T-cell (primary cell): Measurements from ENCODE around the gene HIGD1A. TPM values are rescaled to one million over a fixed set of nuclear protein-coding genes. Genes with fewer than 3 reads are reported as not detected.
A peak's percentile ranks its signal among the peaks of the same experiment; 100 is the strongest.

ENCODE experiments used
- ATAC-seq, 4 experiments: fragments of 200-7000 bp in 3 of 4; fragments of 150-1000 bp in 1 of 4; cut with Tn5 transposase; replicated peaks in 1 of 4; 1 replicate in 3 of 4; 2 replicates in 1 of 4; pipeline ENCODE4 v1.10.0; 2021; ENCODE audit warnings: moderate library complexity in 3 of 4, mild to moderate bottlenecking in 2 of 4, moderate number of reproducible peaks in 1 of 4
- CTCF ChIA-PET, 2 donors: fragments of 300-600 bp; sonication (Branson Sonifier 250); formaldehyde crosslinking; loops; one replicate each; lab custom pipeline; 2022; ENCODE audit warnings: antibody characterized with exemption in 2 of 2; lab: Charles Lee
- POLR2A ChIA-PET, 2 donors: fragments of 300-600 bp; sonication (Branson Sonifier 250); formaldehyde crosslinking; loops; one replicate each; lab custom pipeline; 2022; ENCODE audit warnings: antibody characterized with exemption in 2 of 2; lab: Charles Lee
- DNase-seq, 35 experiments: peaks; one replicate each; pipeline versions ENCODE4 v3.0.0 to v3.0.0-alpha.2; 2013 to 2023
- H3K27ac ChIP-seq: one replicate; pipeline ENCODE4 v1.5.1; 2013; ENCODE audit warnings: low read length
- H3K27me3 ChIP-seq, 2 experiments: replicated peaks in 1 of 2; 1 replicate in 1 of 2; 2 replicates in 1 of 2; pipeline versions ENCODE4 v1.6.1 to v1.7.0; 2013; ENCODE audit warnings: low read length in 1 of 2, mixed read lengths in 1 of 2; ENCODE audit not compliant: control insufficient read depth in 2 of 2, insufficient read depth in 2 of 2; ENCODE audit errors: extremely low read depth in 1 of 2
- H3K36me3 ChIP-seq, 2 donors: 1 replicate in 1 of 2; 2 replicates in 1 of 2; pipeline versions ENCODE4 v1.6.1 to v1.7.0; 2013; ENCODE audit warnings: low read length in 1 of 2; ENCODE audit not compliant: control insufficient read depth in 2 of 2, insufficient read depth in 1 of 2; ENCODE audit errors: extremely low read depth in 1 of 2
- H3K4me1 ChIP-seq, 2 experiments: 1 replicate in 1 of 2; 2 replicates in 1 of 2; pipeline versions ENCODE4 v1.6.1 to v1.7.0; 2013; ENCODE audit warnings: low read length in 2 of 2, mixed read lengths in 1 of 2; ENCODE audit not compliant: insufficient read depth in 2 of 2, control insufficient read depth in 1 of 2; ENCODE audit errors: extremely low read depth in 1 of 2
- H3K4me3 ChIP-seq, 2 donors: 1 replicate in 1 of 2; 2 replicates in 1 of 2; pipeline versions ENCODE4 v1.5.1 to v1.7.0; 2013; ENCODE audit warnings: mild to moderate bottlenecking in 2 of 2, low read length in 1 of 2, moderate library complexity in 1 of 2; ENCODE audit not compliant: control insufficient read depth in 1 of 2; ENCODE audit errors: extremely low read depth in 1 of 2
- H3K9me3 ChIP-seq: 2 replicates; pipeline ENCODE4 v1.7.0; 2013
- H3K27ac Mint-ChIP-seq, 2 donors: one replicate each; pipeline ENCODE4 v1.8.0; 2020 to 2021; ENCODE audit warnings: mild to moderate bottlenecking in 2 of 2, mixed read lengths in 2 of 2
- H3K27me3 Mint-ChIP-seq, 2 donors: one replicate each; pipeline ENCODE4 v1.8.0; 2021 to 2022; ENCODE audit warnings: mixed read lengths in 2 of 2
- H3K36me3 Mint-ChIP-seq: one replicate; pipeline ENCODE4 v1.8.0; 2021; ENCODE audit warnings: mixed read lengths
- H3K4me1 Mint-ChIP-seq, 3 donors: one replicate each; pipeline ENCODE4 v1.8.0; 2020 to 2022; ENCODE audit warnings: mixed read lengths in 3 of 3, mild to moderate bottlenecking in 1 of 3
- H3K4me3 Mint-ChIP-seq, 3 donors: one replicate each; pipeline ENCODE4 v1.8.0; 2020 to 2022; ENCODE audit warnings: mild to moderate bottlenecking in 3 of 3, mixed read lengths in 3 of 3, moderate library complexity in 3 of 3
- H3K9me3 Mint-ChIP-seq, 3 donors: one replicate each; pipeline ENCODE4 v1.8.0; 2020 to 2022; ENCODE audit warnings: mixed read lengths in 3 of 3
- WGBS: methylation state at CpG from one replicate; pipeline ENCODE4 v1.1.5; 2013; ENCODE audit warnings: missing lambda C conversion rate; ENCODE audit not compliant: insufficient coverage; 5-methylcytosine and 5-hydroxymethylcytosine counted together
- total RNA-seq, 35 experiments: library from RNA in 6 of 35; stranded (reverse) in 6 of 35; fragments of 120-200 nt in 1 of 35; gene quantifications; one replicate each; pipeline versions ENCODE4 v1.2.1 to v1.2.4 and lab custom pipeline; 2013 to 2026

HIGD1A gene
- total RNA-seq, 5 donors from 2014 or later (not counting 1 experiment from before 2014, with no cell fraction given), result 17.3 to 27.8 (median 24.3) TPM

- no peak overlapping the region for H3K4me3 Mint-ChIP-seq
- no peak overlapping the region for H3K27ac ChIP-seq
- H3K4me1 Mint-ChIP-seq, result peaks cover 23 to 39% (median 26%) of the 10 kb centered on the region in 3 donors
- no peak for ATAC-seq
- WGBS, result 74% methylated on average over 9 of the region's 10 CpGs
- no peaks in the 10 kb centered on the region for H3K36me3 Mint-ChIP-seq
- no peak overlapping the region for H3K4me3 ChIP-seq
- H3K36me3 ChIP-seq, result no peaks in the 10 kb centered on the region
- no peaks in the 10 kb centered on the region for H3K9me3 ChIP-seq
- ChIA-PET CTCF (no interaction called here), POLR2A (no interaction called here)
- H3K27me3 Mint-ChIP-seq, result no peaks in the 10 kb centered on the region
- no peaks in the 10 kb centered on the region for H3K27me3 ChIP-seq
- H3K9me3 Mint-ChIP-seq, result no peaks in the 10 kb centered on the region
- H3K4me1 ChIP-seq, result peaks cover 18 to 40% of the 10 kb centered on the region in 2 experiments
- no peak overlapping the region for H3K27ac Mint-ChIP-seq
- peak in 1 of 35 experiments; percentile 19 for DNase-seq
Observed at GRCh38 chr3:42749753-42750231, 54.5 kb downstream of the HIGD1A start.

GRCh38 chr3:42749025-42749752, 55.1 kb downstream of the HIGD1A start:
- Mint-ChIP-seq H3K9me3 (no peaks in the 10 kb centered on the region), H3K4me1 (peaks cover 26 to 41% (median 31%) of the 10 kb centered on the region in 3 donors), H3K36me3 (no peaks in the 10 kb centered on the region), H3K4me3 (peak overlapping the region in 1 of 3 donors; percentile 33), H3K27ac (peak overlapping the region; percentile 44 to 83), H3K27me3 (no peaks in the 10 kb centered on the region)
- Histone ChIP-seq H3K36me3 (no peaks in the 10 kb centered on the region), H3K27me3 (no peaks in the 10 kb centered on the region), H3K4me3 (no peak overlapping the region), H3K4me1 (peaks cover 18 to 45% of the 10 kb centered on the region in 2 experiments), H3K27ac (no peak overlapping the region), H3K9me3 (no peaks in the 10 kb centered on the region)
- ChIA-PET CTCF (interaction anchor here in 1 of 2 donors (1.3 kb wide), 1 partner anchor 167 kb away, joined by 3 read pairs; no protein-coding TSS in a partner anchor), POLR2A (no interaction called here)
- no peak for DNase-seq
- 87% methylated on average over 5 of the region's 10 CpGs for WGBS
- ATAC-seq, result no peak

DNA sequence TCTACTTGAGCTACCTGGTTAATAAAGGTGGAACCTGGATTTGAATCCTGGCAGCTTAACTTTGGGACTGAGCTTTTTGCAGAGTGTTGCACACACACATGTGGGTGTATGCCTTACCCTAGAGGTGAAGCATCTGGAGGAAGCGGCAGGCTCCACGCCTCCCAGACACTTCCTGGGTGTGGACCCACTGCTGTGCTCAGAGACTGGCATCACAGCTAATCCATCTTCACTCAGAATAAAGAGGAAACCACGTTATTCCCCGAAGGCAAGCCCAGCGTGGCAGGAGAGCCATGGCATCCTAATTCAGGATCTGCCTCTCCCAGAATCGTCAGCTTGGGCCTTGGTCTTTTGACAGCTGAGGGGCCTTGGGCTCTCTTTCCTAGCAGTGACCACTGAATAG, 56.7 kb downstream of the HIGD1A start:
- H3K27ac ChIP-seq, result peak overlapping the region; percentile 27
- Mint-ChIP-seq H3K4me3 (peak overlapping the region in 1 of 3 donors; percentile 47), H3K4me1 (peaks cover 27 to 45% (median 33%) of the 10 kb centered on the region in 3 donors), H3K9me3 (no peaks in the 10 kb centered on the region), H3K27ac (peak overlapping the region; percentile 89 to 90), H3K36me3 (no peaks in the 10 kb centered on the region), H3K27me3 (no peaks in the 10 kb centered on the region)
- peaks cover 18 to 46% of the 10 kb centered on the region in 2 experiments for H3K4me1 ChIP-seq
- ATAC-seq, result peak; percentile 88 to 98 (median 96)
- WGBS, result 37% methylated on average over 5 of the region's 6 CpGs
- ChIA-PET CTCF (interaction anchor here in 1 of 2 donors (0.5 to 1.3 kb wide), 4 partner anchors 65 to 636 kb away, joined by 3 read pairs; no protein-coding TSS in a partner anchor), POLR2A (no interaction called here)
- no peaks in the 10 kb centered on the region for H3K36me3 ChIP-seq
- H3K9me3 ChIP-seq, result no peaks in the 10 kb centered on the region
- peak in 29 of 35 experiments; percentile 11 to 59 (median 27) for DNase-seq
- no peaks in the 10 kb centered on the region for H3K27me3 ChIP-seq
- no peak overlapping the region for H3K4me3 ChIP-seq

DNA sequence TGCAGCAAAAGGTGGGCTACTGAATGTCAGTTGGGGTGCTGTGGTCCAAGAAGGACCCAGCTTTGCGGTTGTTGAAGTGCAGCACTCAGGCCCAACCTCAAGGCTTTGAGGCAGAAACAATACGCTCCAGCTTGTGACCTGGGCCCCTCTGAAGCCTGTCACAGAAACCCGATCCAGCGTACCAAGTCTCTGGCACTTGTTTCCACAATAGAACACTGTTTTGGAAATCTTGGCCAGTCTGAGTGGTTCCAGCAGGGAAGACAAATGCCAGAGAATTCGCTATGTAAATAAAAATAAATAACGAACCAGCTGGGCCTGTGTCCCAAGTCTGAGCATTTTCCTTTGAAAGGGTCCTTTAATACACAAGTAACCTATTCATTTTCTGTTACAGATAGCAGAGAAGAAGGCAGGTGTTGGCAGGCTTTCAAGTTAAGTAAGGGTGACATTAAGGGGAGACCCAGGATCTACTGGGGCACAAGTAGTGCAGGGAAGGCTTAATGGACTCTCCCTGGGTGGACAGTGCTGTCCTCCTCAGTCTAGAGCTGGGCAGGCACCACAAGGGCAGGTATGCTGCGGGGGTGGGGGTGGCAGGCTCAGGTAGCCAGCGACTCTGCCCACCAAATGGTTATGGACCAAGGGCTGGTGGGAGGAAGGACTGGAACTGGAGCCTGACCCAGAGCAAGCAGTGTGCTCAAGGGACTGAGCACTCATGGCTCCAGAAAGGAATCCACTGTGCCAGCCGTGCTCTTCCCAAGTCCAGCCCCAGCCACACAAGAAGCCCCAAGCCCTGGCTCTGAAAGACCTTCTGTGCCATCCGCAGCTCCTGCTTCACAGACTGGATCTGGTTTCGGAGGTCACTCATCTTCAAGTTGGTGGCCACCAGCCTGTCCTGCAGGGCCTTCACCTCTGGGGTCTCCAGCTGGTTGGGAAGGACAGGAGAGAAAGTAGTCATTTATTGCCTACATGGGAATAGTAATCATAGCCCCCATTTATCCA, 57.5 kb downstream of the HIGD1A start:
- no peaks in the 10 kb centered on the region for H3K9me3 Mint-ChIP-seq
- DNase-seq (no peak), ATAC-seq (no peak)
- H3K27ac Mint-ChIP-seq, result peak overlapping the region; percentile 89 to 90
- CTCF ChIA-PET, result interaction anchor here (0.5 to 0.8 kb wide), 3 partner anchors 11 to 282 kb away, joined by 3 read pairs; no protein-coding TSS in a partner anchor
- no peaks in the 10 kb centered on the region for H3K36me3 Mint-ChIP-seq
- POLR2A ChIA-PET, result interaction anchor here in 1 of 2 donors (0.6 kb wide), 1 partner anchor 155 kb away, joined by 3 read pairs; no protein-coding TSS in a partner anchor
- H3K4me3 Mint-ChIP-seq, result peak overlapping the region in 1 of 3 donors; percentile 47
- peak overlapping the region; percentile 27 for H3K27ac ChIP-seq
- H3K4me3 ChIP-seq, result no peak overlapping the region
- no peaks in the 10 kb centered on the region for H3K27me3 Mint-ChIP-seq
- peaks cover 27 to 45% (median 33%) of the 10 kb centered on the region in 3 donors for H3K4me1 Mint-ChIP-seq
- no peaks in the 10 kb centered on the region for H3K27me3 ChIP-seq
- WGBS, result 84% methylated on average over 6 of the region's 11 CpGs
- H3K9me3 ChIP-seq, result no peaks in the 10 kb centered on the region
- H3K4me1 ChIP-seq, result peaks cover 18 to 46% of the 10 kb centered on the region in 2 experiments
- H3K36me3 ChIP-seq, result no peaks in the 10 kb centered on the region

GRCh38 chr3:42745776-42746454, 58.4 kb downstream of the HIGD1A start:
- Mint-ChIP-seq H3K27ac (no peak overlapping the region), H3K4me1 (peaks cover 27 to 45% (median 33%) of the 10 kb centered on the region in 3 donors)
- POLR2A ChIA-PET, result interaction anchor here in 1 of 2 donors (0.6 kb wide), 1 partner anchor 154 kb away, joined by 3 read pairs; no protein-coding TSS in a partner anchor

More at GRCh38 chr3:42745776-42746454, 58.4 kb downstream of the HIGD1A start:
- H3K27me3 Mint-ChIP-seq, result no peaks in the 10 kb centered on the region
- H3K4me3 Mint-ChIP-seq, result no peak overlapping the region
- Histone ChIP-seq H3K4me3 (no peak overlapping the region), H3K27ac (no peak overlapping the region), H3K4me1 (peaks cover 18 to 46% of the 10 kb centered on the region in 2 experiments), H3K36me3 (no peaks in the 10 kb centered on the region), H3K27me3 (no peaks in the 10 kb centered on the region), H3K9me3 (no peaks in the 10 kb centered on the region)
- CTCF ChIA-PET, result interaction anchor here in 1 of 2 donors (0.8 to 1.3 kb wide), 2 partner anchors 10 to 11 kb away, joined by 3 to 4 read pairs; no protein-coding TSS in a partner anchor
- no peaks in the 10 kb centered on the region for H3K36me3 Mint-ChIP-seq
- H3K9me3 Mint-ChIP-seq, result no peaks in the 10 kb centered on the region
- no peak for ATAC-seq
- no peak for DNase-seq
- WGBS, result 75% methylated on average over 6 of the region's 8 CpGs
